ENCODE results near the gene TMEM179. TPM values are rescaled to one million over a fixed set of nuclear protein-coding genes. Genes with fewer than 3 reads are reported as not detected.

Gene TMEM179
- total and polyA plus RNA-seq, 2 donors (not counting 3 experiments of a cell fraction or from before 2014, with no cell fraction given), result 0.14 TPM; not detected in 1

GRCh38 chr14:104650057-104650980 is 45.7 kb upstream of the TMEM179 start:
- Histone ChIP-seq H2AFZ (ENCODE audit: low read depth, low read length) (peak overlapping the region; percentile 90), H3K9me1 (replicated peaks; ENCODE audit: control insufficient read depth, extremely low read depth, insufficient read depth, low read length) (no peaks in the 10 kb centered on the region), H3K36me3 (ENCODE audit: control insufficient read depth in 2 of 2, extremely low read depth in 1 of 2, insufficient read depth in 2 of 2, low read length in 2 of 2) (no peaks in the 10 kb centered on the region), H3K4me3 (replicated peaks in 1 of 3; ENCODE audit: insufficient read depth in 1 of 3, low read depth in 1 of 3, low read length in 3 of 3) (peak overlapping the region; percentile 15 to 40 (median 36)), H3K27ac (ENCODE audit: insufficient read depth, low read depth, low read length) (no peak overlapping the region), H3K9ac (replicated peaks; ENCODE audit: extremely low read depth, insufficient read depth, low read length) (peak overlapping the region; percentile 34), H3K27me3 (ENCODE audit: control insufficient read depth in 2 of 2, insufficient read depth in 2 of 2, low read length in 2 of 2) (peaks cover 0 to 6% of the 10 kb centered on the region in 2 experiments), H4K20me1 (replicated peaks; ENCODE audit: control insufficient read depth, extremely low read depth, insufficient read depth, low read length) (no peaks in the 10 kb centered on the region), H3K4me1 (ENCODE audit: control insufficient read depth, extremely low read depth, insufficient read depth, low read length) (peaks cover 3% of the 10 kb centered on the region), H3K9me3 (replicated peaks; ENCODE audit: control insufficient read depth, insufficient read depth, low read length) (no peaks in the 10 kb centered on the region), H3K4me2 (ENCODE audit: insufficient read depth, low read length) (peak overlapping the region; percentile 62), H3K79me2 (ENCODE audit: control insufficient read depth, insufficient read depth, low read length) (no peaks in the 10 kb centered on the region)
- BruUV-seq (replicated peaks), result no TSS peak
- DNase-seq (ENCODE audit: low read depth, low spot score), result peak; percentile 66
- TF ChIP-seq EZH2 (IDR thresholded peaks at IDR 0.05; ENCODE audit: borderline replicate concordance, low read depth, low read length, severe bottlenecking) (no peak), CTCF (IDR thresholded peaks at IDR 0.05; ENCODE audit: extremely low read depth in 1 of 2, insufficient read depth in 1 of 2, low read depth in 1 of 2, low read length in 2 of 2) (peak; percentile 96 to 100)
- CTCF ChIA-PET, result interaction anchor here (0.6 to 1.4 kb wide), 4 partner anchors 28 to 75 kb away, joined by 3 to 13 read pairs (median 4); no protein-coding TSS in a partner anchor
- intact Hi-C loops (cut with micrococcal nuclease) (loop anchor here (1.0 kb wide), 3 partner anchors 31 to 58 kb away; no protein-coding TSS in a partner anchor), dilution Hi-C loops (cut with MboI; ENCODE audit: extremely low pct_ligation_motif_present, low sequenced_read_pairs) (no loop called here)
- FAIRE-seq, result peak; percentile 63
- POLR2A ChIA-PET, result no interaction called here

All from endothelial cell of umbilical vein (primary cell).